Spinal cord (tissue), 10 donors: Measurements from ENCODE around the gene TTC28. TPM values are rescaled to one million over a fixed set of nuclear protein-coding genes. Genes with fewer than 3 reads are reported as not detected.

Experiments used
- DNase-seq, 6 donors: peaks; one replicate each; pipeline versions ENCODE4 v3.0.0 to v3.0.0-alpha.2; 2013 to 2015; ENCODE audit warnings: low spot score in 6 of 6, low read depth in 4 of 6
- H3K27ac ChIP-seq: one replicate; pipeline ENCODE4 v1.5.1; 2013; ENCODE audit warnings: low read depth, low read length, control low read depth
- H3K27me3 ChIP-seq: one replicate; pipeline ENCODE4 v1.6.1; 2013; ENCODE audit warnings: low read length; ENCODE audit not compliant: control insufficient read depth, insufficient read depth
- H3K36me3 ChIP-seq: one replicate; pipeline ENCODE4 v1.6.1; 2013; ENCODE audit warnings: low read length; ENCODE audit not compliant: control insufficient read depth, insufficient read depth
- H3K4me1 ChIP-seq: one replicate; pipeline ENCODE4 v1.6.1; 2013; ENCODE audit warnings: low read length; ENCODE audit not compliant: control insufficient read depth, insufficient read depth
- H3K4me3 ChIP-seq: one replicate; pipeline ENCODE4 v1.5.1; 2013; ENCODE audit warnings: low read depth, low read length, control low read depth
- H3K9me3 ChIP-seq: one replicate; pipeline ENCODE4 v1.6.1; 2013; ENCODE audit warnings: low read length; ENCODE audit not compliant: control insufficient read depth, insufficient read depth
- WGBS: methylation state at CpG from one replicate; pipeline ENCODE4 v1.1.5; 2013; ENCODE audit warnings: missing lambda C conversion rate; ENCODE audit not compliant: insufficient coverage; 5-methylcytosine and 5-hydroxymethylcytosine counted together
- polyA plus RNA-seq, 2 donors: library from polyadenylated mRNA; unstranded; fragments of 120-200 nt; gene quantifications; one replicate each; pipeline ENCODE4 v1.2.1, GENCODE V29; 2013; ENCODE audit not compliant: insufficient read length in 2 of 2
- total RNA-seq, 2 donors: library from RNA; depleted of rRNA in 1 of 2; stranded (reverse); fragments of 120-200 nt in 1 of 2; fragments of >200 nt in 1 of 2; gene quantifications; one replicate each; pipeline versions ENCODE4 v1.2.3 to v1.2.4, GENCODE V29; 2013 to 2014
- donor health status: healthy.

Gene TTC28
- total and polyA plus RNA-seq, 4 donors, result 19.4 to 44.0 (median 30.4) TPM

DNA sequence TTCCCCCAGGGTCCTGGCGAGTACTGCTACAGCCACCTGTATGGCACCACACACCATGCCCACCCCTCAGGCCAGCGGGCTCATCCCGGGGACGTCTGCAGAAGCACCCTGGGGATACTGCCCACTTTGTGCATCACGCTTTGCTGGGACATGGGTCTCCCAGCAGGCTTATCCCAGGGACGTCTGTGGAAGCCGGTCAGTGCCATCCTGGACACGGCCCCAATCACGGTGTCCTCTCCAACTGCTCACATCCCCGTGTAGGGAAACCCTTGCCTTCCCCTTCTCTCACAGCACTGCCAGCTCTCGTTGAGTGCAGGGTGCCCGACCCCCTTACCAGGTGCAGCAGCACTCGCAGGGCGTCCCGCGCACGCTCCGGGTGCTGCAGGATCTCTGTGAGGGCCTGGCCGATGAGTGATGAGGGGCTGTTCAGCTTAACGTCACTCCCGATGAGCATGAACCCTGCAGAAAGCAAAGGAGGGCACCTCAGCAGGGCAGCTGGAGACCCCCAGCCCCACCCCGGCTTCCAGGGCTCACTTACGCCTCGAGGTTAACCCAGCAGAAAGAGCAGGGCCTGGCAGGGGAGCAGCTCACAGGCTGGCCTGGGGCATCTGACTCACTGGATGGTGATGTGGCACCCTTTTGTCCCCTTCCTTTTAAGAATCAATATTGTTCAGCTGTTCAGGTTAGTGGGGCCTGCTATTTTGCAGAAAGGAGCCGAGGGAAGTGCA, 683.7 kb downstream of the TTC28 start:
- no peak for DNase-seq
- WGBS, result 93% methylated on average over 25 of the region's 25 CpGs
- H3K9me3 ChIP-seq, result no peaks in the 10 kb centered on the region

DNA sequence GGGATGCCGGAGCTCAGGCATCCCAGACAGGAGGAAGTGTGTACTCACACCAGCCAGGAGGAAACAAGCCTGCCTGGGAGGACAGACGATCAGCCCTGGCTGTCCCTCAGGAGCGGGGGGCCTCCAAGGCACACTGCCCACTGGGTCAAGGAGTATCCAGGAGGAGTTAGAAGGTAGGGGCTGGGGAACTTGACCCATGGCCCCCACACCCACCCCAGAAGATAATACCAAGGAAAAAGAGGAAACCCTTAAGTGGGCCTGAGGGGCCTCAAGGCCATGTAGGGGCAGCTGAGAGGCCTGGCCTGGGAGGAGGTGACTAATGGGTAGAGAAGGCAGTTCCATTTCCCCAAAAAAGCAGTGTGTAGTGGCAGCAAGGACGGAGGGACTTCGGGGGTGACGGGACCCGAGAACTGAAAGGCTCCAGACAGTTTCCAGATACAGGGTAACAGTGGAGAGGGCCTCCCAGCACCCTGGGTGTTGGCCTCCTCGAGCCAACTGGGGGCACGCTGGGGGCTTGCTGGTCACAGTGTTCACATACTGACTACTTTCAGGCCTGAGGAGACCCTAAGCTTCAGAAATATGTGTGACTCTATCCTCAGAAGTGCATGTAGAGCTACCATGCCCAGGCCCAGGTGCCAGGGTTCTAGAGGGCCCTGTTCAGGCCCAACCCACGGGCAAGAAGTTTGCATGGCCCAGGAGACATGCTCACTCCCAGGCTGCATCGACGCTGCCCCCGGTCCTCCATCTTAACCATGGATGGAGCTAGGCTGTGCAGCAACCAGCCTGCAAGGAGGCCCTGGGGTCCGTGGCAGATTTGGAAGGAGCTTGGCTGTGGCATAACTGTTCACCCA, 684.9 kb downstream of the TTC28 start:
- H3K4me1 ChIP-seq, result peaks cover 9% of the 10 kb centered on the region
- H3K36me3 ChIP-seq, result peaks cover 94% of the 10 kb centered on the region
- no peak for DNase-seq
- H3K9me3 ChIP-seq, result no peaks in the 10 kb centered on the region
- 92% methylated on average over 12 of the region's 14 CpGs for WGBS
- no peak overlapping the region for H3K27ac ChIP-seq
- H3K4me3 ChIP-seq, result no peak overlapping the region
- no peaks in the 10 kb centered on the region for H3K27me3 ChIP-seq

More for the DNA sequence above, 683.7 kb downstream of the TTC28 start:
- Histone ChIP-seq H3K4me1 (peaks cover 5% of the 10 kb centered on the region), H3K4me3 (no peak overlapping the region), H3K27me3 (no peaks in the 10 kb centered on the region), H3K27ac (no peak overlapping the region), H3K36me3 (peaks cover 92% of the 10 kb centered on the region)

DNA sequence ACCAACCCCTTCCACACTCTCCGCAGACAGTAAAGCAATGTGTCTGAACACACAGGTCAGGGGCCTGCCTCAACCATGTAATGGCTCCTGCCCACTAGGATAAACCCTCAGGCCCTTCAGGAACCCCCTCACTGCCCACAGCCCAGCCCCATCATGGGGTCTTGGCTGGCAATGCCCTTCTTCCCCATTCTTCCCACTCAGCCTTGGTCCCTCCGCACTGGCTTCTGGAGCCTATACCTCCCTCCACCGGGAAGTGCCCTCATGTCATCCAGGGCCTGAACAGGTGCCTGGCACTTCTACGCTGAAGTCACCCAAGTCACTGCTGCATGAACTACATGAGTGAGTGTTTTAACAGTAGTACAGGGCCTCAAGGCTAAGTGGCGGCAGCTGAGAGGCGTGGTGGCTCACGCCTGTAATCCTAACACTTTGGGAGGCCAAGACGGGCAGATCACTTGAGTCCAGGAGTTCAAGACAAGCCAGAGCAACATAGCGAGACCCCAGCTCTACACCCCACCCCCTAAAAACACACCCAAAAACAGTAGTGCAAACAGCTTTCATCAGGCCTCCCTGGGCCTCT, 685.8 kb downstream of the TTC28 start:
- H3K36me3 ChIP-seq, result peaks cover 92% of the 10 kb centered on the region
- DNase-seq, result no peak

DNA sequence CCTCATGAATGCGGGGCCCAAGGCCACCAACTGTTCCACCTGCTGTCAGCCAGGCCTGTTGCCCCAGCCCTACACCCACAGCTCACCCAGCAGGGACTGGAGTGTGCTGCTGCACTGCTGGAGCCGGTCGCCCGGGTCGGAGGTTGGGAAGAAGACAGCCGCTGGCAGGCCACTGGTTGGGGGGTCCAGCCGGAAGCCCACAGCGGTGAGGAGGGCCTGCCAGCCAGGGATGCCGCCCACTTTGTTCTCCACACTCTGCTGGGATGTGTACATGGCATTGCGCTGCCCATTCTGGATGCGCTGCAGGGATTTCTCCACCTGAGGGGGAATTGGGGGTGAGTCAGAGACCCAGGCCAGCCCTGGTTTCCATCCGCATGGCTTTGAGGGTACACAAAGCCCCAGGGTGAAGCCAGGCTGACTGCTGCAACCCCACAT, 686.4 kb downstream of the TTC28 start:
- peaks cover 91% of the 10 kb centered on the region for H3K36me3 ChIP-seq
- no peak for DNase-seq
- H3K27me3 ChIP-seq, result no peaks in the 10 kb centered on the region
- H3K9me3 ChIP-seq, result no peaks in the 10 kb centered on the region
- H3K4me1 ChIP-seq, result peaks cover 9% of the 10 kb centered on the region
- no peak overlapping the region for H3K4me3 ChIP-seq
- H3K27ac ChIP-seq, result no peak overlapping the region
- 90% methylated on average over 12 of the region's 12 CpGs for WGBS

More for the DNA sequence above, 685.8 kb downstream of the TTC28 start:
- no peak overlapping the region for H3K4me3 ChIP-seq
- WGBS, result 95% methylated on average over 9 of the region's 9 CpGs
- H3K9me3 ChIP-seq, result no peaks in the 10 kb centered on the region
- no peaks in the 10 kb centered on the region for H3K27me3 ChIP-seq
- no peak overlapping the region for H3K27ac ChIP-seq
- H3K4me1 ChIP-seq, result peaks cover 9% of the 10 kb centered on the region

DNA sequence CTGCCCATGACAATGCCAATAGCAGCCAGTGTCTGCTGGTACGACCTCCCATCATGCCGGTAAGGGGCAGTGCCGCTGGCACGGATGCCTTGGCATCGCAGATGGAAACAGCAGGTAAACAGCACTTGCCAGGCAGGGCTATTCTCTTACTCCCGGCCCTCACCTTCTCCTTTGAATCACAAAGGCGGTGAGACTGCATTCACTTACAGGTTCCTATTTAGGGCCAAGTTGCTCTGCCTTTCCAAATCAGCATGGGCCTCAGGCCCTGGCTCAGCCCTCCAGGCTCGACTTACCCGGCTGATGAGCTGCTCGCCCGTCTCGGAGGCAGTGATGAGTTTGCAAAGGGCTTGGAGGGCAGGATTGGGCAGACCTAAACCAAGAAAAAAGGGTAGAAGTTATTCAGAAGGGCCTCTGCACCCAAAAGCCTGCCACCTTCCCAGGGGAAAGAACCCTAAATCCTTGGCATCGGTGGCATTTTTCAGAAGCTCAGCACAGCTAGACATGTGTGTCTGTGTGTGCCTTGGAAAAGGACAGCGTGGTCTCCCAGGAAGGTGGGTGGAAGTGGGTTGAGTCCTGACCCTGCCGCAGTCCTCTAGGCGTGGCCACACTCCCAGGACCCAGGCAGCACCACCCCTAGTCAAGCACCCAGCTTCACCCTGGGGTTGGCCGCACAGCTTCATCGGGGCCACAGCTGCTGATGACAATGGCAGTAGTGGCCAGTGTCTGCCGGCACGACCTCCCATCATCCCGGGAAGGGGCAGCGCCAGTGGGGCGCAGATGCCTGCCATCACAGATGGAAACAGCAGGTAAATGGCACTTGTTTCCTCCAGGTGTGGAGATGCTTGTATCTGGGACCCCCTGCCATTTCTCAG, 687.1 kb downstream of the TTC28 start:
- Histone ChIP-seq H3K36me3 (peaks cover 86% of the 10 kb centered on the region), H3K27me3 (no peaks in the 10 kb centered on the region), H3K4me1 (peaks cover 9% of the 10 kb centered on the region), H3K9me3 (no peaks in the 10 kb centered on the region), H3K27ac (no peak overlapping the region), H3K4me3 (no peak overlapping the region)
- WGBS, result 92% methylated on average over 23 of the region's 23 CpGs
- no peak for DNase-seq

DNA sequence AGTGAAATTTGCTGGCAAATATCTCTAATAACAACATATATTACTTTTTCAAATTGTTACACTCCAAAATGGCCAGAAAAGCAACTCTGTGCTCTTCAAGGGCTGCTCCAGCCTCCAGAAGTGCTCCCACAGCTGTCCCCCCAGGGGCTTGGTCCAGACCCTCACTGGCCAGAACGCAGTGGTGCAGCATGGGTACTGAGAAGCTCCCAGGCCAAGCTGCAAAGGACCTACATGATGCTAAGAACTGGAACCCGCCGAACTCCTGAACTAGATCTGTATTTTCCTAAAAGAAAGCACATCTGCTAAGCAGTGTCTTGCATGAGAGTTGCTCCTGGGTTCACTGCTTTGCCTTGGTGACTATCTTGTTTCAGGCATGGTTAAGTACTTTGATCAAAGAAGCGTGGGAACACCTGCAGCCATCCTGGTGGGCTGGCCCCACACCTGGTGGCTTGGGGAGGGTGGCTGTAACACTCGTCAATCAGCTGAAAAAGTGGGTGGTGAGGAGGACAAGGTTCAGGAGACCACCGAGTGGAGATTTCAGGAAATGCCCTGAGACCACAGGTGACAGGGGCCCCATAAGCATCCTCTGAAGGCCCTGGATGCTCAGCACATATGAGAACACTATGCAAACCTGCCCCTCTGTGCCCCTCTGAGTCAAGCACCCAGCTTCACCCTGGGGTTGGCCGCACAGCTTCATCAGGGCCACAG, 687.9 kb downstream of the TTC28 start:
- 93% methylated on average over 7 of the region's 7 CpGs for WGBS
- H3K27ac ChIP-seq, result no peak overlapping the region
- no peaks in the 10 kb centered on the region for H3K27me3 ChIP-seq
- no peak for DNase-seq
- H3K4me3 ChIP-seq, result no peak overlapping the region
- peaks cover 86% of the 10 kb centered on the region for H3K36me3 ChIP-seq
- H3K4me1 ChIP-seq, result peaks cover 9% of the 10 kb centered on the region
- H3K9me3 ChIP-seq, result no peaks in the 10 kb centered on the region

DNA sequence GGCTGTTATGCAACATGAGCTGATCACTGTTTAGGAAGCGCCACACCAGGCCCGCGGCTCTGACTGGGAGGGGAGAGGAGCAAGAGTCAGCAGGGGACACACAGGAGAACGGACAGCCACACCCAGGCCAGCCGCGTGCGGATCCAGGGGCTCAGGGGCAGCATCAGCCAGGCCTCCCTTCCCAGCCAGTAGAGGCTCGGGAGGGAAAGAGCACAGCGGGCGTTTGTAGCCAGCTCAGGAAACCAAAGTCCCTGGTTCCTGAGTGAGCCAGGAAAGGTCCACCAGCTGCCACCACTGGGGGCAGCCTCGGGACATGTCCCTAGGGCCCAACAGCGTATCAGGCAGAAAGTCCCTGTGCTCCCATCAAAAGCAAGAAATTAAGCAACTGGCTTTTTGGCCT, 688.8 kb downstream of the TTC28 start:
- Histone ChIP-seq H3K27ac (no peak overlapping the region), H3K36me3 (peaks cover 78% of the 10 kb centered on the region), H3K27me3 (no peaks in the 10 kb centered on the region), H3K4me3 (no peak overlapping the region), H3K9me3 (no peaks in the 10 kb centered on the region), H3K4me1 (peaks cover 9% of the 10 kb centered on the region)
- WGBS, result 46% methylated on average over 12 of the region's 12 CpGs
- peak in 1 of 6 donors; percentile 10 for DNase-seq

DNA sequence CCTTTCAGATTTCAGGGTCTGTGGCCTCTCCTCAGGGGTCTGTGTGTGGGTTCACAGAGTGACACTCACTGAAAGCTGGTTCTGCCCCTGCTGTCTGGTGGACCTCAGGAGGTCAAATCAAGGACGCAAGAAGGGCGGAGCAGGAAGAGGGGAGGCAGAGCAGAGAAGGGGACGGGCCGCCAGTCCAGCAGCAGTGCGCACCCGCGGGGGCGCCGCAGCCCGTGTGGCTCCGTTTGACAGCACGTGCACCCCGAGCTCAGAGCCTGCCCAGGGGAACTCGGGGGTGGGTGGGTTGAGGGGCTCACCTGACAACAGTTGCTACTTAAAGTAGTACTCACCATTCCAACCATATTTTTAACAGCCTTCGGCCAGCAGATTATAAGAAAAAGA, 689.2 kb downstream of the TTC28 start:
- H3K9me3 ChIP-seq, result no peaks in the 10 kb centered on the region
- peaks cover 9% of the 10 kb centered on the region for H3K4me1 ChIP-seq
- peaks cover 75% of the 10 kb centered on the region for H3K36me3 ChIP-seq
- no peak overlapping the region for H3K27ac ChIP-seq
- no peaks in the 10 kb centered on the region for H3K27me3 ChIP-seq
- no peak overlapping the region for H3K4me3 ChIP-seq
- DNase-seq, result no peak
- WGBS, result 87% methylated on average over 4 of the region's 15 CpGs
